ENCODE results near the gene SH2D7.
"Not testable (repeated sequence)": the region's sequence is repeated elsewhere in the genome, so short reads cannot be mapped to it uniquely, and the experiment has no call there.

Gene SH2D7

DNA sequence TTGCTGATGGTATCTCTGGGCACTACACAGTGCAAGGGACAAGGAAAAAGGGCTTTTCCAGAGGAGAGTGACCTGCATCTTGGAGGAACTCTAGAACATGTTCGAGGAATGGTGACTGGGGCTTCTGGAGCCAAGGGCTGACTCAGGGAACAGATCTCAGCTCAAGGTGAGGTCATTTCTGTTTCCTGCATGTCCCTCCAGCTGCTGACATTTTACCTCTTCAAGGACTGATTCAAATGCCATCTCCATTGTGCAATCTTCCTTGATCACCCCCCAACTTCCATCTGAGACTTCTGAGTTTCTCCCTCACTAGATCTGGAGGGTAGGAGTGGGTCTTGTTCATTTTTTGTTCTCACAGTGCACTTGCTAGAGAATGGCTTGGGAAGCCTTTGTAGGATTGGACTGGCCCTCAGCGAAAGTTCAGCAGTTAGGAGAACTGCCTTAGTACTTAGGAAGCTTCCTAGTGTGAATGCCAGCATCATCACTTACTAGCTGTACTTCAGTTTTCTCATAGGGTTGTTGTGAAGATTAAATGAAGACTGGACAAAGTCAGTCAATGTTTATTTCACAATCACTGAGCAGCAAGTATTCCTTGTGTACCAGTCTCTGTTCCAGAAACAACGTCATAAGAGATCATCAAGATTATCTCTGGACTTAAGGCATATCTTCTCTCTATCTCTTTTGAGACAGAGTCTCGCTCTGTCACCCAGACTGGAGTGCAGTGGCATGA lies 54.2 kb downstream of the SH2D7 start:
- TF ChIP-seq ZNF274 (IDR thresholded peaks at IDR 0.05; ENCODE audit: low read depth, low read length) = no peak

DNA sequence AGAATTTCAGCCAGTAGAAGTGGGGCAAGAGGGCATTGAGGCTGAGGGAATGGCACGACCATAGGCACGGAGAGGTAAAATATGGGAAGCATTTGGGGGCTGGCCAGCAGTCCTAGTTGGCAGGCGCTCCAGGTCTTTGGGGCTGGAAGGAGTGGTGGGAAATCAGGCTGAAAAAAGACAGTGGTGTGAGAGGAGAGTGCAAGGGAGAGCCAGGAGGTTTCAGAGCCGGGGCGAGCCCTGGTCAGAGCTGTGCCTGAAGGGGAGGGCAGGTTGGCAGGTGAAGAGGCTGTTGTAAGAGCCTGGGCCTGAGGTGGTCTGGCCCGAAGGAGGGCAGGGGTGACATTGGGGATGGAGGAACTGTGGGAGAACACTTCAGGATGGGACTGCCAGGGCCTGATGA lies 55.2 kb downstream of the SH2D7 start:
- TF ChIP-seq ZNF274 (IDR thresholded peaks at IDR 0.05; ENCODE audit: low read depth, low read length) = no peak
- no peak overlapping the region for H3K4me3 ChIP-seq (ENCODE audit: low read length)

More for the DNA sequence above, 54.2 kb downstream of the SH2D7 start:
- H3K4me3 ChIP-seq (ENCODE audit: low read length) = no peak overlapping the region

DNA sequence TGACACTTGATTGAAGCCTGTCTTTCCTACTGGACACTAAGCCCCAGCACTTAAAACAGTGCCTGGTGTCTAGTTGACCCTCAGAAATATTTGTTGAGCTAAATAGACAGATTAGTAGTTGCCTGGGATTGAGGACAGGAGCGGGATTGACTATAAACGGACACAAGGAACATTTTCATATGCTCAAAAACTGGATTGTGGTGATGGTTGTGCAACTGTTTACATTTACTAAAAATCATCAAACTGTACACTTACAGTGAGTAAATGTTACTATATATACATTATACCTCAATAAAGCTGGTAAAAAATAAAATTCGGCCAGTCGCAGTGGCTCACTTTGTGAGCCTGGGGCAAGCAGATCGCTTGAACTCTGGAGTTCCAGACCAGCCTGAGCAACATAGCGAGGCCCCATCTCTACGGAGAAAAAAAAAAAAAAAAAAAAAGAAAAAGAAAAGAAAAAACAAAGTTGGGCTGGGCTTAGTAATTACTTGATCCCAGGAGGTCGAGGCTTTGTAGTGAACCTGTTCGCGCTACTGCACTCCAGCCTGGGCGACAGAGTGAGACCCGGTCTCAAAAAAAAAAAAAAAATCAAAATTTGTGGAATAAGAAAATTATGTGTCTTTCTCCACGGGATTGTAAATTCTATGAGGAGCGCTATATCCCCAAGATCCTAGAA lies 56.2 kb downstream of the SH2D7 start:
- peak overlapping the region; percentile 98 for H3K4me3 ChIP-seq (ENCODE audit: low read length)
- no peak for TF ChIP-seq ZNF274 (IDR thresholded peaks at IDR 0.05; ENCODE audit: low read depth, low read length)

DNA sequence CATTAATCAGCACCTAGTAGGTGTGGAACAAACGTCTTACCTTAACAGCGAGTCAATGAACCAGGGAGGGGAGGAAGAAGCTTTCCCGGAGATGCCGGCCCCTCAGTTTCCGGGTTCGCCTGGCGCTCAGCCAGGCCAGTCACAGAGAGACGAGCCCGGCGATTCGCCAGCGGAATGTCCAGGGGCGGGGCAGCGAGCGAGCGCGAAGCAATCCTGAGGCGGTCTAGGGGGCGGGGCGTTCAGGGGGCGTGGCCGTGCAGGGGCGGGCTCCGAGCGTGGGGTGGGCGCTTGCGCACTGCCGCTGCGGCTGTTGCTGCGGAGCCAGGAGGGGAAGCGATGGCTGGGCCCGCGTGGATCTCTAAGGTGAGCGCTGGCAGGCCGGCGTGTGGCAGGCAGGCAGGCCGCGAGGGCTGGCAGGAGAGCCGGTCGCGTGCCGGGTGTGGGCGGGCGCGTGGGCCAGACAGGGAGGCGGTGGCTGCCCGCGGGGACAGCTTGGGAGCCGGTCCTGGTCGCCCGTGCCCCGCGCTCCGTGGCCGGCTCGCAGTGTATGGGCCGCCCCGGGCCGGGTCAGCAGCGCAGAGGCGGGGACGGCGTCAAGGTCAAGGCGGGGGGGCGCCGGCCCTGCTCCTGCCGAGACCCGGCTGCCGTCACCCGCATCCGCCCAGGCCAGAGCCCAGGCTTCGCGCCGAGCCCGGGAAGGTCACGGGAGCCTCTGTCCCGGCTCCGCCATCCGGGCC lies 56.9 kb downstream of the SH2D7 start, which contains the start of gene IDH3A:
Gene IDH3A (plus strand): TSS at position 295 of the 737 bp plus-strand sequence. CDS start 42 bp downstream, at position 337.
- peak within 1 kb of the TSS; percentile 98 for H3K4me3 ChIP-seq (ENCODE audit: low read length)
- no peak for TF ChIP-seq ZNF274 (IDR thresholded peaks at IDR 0.05; ENCODE audit: low read depth, low read length)

DNA sequence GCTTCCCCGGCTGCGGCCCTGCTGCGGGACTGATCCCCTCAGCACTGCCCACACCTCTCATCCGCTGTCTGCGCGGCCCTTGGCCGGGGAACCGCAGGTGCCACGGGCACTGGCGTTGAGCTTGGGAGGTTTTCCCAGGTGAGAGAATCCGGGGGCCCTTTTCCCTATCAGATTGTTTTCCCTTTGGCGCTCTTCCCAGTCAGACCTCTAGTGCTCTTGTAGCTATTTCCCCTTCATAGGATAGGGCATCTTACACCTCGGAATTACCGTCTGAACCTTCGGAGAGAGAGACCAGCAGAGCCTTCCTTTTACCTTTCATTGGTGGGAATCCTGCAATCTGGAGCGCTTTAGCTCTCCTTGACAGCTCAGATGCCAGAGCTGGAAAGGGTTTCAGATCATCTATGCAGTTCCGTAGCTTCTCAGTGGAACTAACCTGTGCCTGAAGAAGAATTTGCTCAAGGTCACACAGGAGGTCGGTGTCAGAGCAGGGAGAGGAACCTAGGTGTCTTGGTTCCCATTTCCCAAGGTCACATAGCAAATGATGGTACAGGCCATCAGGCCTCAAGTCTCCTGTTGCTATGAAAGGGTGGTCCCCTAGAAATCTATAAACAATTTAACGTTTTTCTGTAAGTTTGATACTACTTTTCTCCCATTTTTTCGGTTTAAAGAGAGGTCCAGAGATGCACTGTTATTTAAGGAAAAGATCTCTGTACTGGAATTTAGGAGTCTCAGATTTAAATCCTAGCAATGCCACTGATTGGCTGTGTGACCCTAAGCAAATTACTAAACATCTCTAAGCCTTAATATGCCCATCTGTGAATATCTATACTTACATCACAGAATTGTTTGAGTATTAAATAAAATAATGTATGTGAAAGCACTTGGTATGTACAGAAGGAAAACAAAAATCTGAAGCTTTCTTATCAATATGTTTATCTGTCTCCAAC lies 57.7 kb downstream of the SH2D7 start:
- no peak for TF ChIP-seq ZNF274 (IDR thresholded peaks at IDR 0.05; ENCODE audit: low read depth, low read length)
- peak overlapping the region; percentile 80 for H3K4me3 ChIP-seq (ENCODE audit: low read length)

DNA sequence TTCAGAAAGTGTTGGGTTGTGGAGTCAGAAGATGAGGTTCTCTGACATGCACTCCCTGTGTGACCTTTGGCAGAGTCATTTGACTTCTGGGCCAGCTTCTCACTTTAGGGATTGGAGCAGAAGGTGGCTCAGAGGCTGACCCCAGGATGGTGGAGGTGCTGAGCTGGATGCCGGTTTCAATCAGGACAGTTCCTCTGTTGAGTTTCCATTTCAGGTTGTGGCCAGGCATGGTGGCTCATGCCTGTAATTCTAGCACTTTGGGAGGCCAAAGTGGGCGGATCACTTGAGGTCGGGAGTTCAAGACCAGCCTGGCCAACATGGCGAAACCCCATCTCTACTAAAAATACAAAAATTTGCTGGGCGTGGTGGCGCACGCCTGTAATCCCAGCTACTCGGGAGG lies 58.7 kb downstream of the SH2D7 start:
- H3K4me3 ChIP-seq (ENCODE audit: low read length) = not testable (repeated sequence)

All from GM08714 (cell line).